ENCODE measurements around the gene IL17RA. TPM values are rescaled to one million over a fixed set of nuclear protein-coding genes. Genes with fewer than 3 reads are reported as not detected.
"Not testable (repeated sequence)": the region's sequence is repeated elsewhere in the genome, so short reads cannot be mapped to it uniquely, and the experiment has no call there.

The IL17RA gene, protein sequence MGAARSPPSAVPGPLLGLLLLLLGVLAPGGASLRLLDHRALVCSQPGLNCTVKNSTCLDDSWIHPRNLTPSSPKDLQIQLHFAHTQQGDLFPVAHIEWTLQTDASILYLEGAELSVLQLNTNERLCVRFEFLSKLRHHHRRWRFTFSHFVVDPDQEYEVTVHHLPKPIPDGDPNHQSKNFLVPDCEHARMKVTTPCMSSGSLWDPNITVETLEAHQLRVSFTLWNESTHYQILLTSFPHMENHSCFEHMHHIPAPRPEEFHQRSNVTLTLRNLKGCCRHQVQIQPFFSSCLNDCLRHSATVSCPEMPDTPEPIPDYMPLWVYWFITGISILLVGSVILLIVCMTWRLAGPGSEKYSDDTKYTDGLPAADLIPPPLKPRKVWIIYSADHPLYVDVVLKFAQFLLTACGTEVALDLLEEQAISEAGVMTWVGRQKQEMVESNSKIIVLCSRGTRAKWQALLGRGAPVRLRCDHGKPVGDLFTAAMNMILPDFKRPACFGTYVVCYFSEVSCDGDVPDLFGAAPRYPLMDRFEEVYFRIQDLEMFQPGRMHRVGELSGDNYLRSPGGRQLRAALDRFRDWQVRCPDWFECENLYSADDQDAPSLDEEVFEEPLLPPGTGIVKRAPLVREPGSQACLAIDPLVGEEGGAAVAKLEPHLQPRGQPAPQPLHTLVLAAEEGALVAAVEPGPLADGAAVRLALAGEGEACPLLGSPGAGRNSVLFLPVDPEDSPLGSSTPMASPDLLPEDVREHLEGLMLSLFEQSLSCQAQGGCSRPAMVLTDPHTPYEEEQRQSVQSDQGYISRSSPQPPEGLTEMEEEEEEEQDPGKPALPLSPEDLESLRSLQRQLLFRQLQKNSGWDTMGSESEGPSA
- 1.2 TPM for total RNA-seq

DNA sequence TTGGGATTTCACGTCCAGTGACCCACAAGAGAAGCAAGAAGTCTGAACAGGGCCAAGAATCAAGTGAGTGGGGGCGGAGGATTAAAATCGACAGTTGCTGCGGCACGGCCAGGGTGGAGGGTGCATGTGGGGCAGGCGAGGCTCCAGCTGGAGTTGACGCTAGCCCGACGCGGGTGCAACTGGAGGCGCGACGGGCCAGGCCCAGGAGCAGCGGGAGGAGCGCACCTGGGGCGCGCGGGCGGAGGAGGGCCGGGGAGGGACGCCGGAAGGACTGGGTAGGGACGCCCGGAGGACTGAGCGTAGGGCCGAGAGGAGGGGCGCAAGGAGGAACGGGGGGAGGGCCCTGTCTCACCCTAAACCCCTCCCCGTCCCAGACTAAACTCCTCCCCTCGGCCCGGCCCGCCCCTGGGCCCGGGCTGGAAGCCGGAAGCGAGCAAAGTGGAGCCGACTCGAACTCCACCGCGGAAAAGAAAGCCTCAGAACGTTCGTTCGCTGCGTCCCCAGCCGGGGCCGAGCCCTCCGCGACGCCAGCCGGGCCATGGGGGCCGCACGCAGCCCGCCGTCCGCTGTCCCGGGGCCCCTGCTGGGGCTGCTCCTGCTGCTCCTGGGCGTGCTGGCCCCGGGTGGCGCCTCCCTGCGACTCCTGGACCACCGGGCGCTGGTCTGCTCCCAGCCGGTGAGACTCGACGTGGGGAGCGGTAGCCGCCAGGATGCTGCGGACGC, at the start of gene IL17RA:
IL17RA (plus strand) TSS at position 447 of the 723 bp plus-strand sequence; CDS start at position 539, 92 bp downstream.
- DNase-seq, result peak; percentile 70

DNA sequence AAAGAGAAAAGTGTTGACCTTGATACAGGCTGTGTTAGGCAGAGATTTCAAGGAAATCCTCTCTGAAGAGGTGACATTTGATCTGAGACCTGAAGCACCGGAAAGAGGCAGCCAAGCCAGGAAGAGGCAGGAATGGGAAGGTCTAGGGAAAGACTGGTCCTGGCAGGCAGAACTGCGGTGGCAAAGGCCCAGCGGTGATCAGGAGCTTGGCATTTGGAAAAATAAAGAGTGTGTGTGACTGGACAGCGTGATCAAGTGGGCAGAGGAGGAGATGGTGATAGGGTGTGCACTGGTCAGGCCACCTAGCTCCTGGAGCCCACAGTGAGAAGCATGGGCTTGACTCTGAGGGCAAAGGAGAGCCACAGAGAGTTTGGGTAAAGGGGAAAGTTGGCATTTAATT, 49.6 kb upstream of the IL17RA start:
- DNase-seq, result no peak

- not testable (repeated sequence) for DNase-seq
Measured at GRCh38 chr22:17035976-17036841, 48.6 kb upstream of the IL17RA start.

DNA sequence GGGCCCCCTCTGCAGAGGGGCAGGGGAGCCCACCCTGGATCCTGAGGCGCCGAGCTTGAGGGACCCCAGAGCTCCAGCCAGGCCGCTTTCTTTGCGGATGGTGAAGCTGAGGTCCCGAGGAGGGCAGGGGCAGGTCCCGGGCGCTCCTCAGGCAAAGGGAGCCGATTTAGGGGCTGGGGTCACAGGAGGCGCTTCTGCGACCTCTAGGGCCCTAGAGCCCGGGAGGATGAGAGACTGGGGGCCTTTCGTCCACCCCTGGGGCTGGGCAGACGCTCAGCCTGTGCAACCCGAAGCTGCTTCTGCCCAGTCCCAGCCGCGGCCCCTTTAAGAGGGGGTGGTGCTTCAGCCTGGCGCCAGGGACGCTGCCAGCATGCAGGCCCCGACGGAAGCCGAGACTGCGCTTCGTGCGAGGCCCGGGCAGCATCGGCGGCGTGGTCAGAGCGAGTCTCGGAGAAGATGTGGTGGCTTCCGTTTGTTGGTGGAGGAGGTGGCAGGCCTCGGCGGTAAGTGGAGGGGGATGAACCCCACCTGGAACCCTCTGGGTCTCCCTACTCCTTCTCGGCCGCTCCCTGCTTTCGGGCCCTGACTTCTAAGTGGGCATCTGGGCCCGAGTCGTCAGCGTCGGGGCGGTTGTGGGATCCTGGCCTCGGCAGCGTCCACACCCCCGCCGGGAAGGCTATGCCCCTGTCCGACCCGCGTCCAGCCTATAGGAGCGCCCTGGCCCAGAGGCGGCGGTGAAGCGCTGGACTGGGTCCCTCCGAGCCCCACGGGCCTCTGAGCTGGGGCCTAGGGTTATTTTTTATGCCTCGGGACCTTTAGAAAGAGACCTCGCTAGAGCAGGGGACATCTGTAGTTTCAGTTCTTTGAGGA, 47.7 kb upstream of the IL17RA start:
- DNase-seq, result not testable (repeated sequence)

DNA sequence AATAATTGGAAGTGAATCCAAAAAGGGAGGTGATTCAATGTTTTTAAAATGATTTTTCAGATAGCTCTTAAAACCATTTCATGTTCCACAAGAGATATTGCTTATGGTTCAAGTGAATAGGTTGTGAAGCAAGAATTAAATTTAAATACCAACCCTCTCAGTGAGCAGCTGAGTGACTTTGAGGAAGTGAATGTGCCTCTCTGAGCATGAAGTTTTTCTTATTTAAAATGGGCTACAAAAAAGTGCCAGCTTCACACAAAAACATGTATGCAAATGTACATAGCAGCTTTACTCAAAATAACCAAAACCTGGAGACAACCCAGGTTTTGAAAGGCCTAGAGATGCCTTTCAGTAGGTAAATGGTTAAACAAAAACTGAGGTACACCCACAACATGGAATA, 41.3 kb upstream of the IL17RA start:
- no peak for DNase-seq

DNA sequence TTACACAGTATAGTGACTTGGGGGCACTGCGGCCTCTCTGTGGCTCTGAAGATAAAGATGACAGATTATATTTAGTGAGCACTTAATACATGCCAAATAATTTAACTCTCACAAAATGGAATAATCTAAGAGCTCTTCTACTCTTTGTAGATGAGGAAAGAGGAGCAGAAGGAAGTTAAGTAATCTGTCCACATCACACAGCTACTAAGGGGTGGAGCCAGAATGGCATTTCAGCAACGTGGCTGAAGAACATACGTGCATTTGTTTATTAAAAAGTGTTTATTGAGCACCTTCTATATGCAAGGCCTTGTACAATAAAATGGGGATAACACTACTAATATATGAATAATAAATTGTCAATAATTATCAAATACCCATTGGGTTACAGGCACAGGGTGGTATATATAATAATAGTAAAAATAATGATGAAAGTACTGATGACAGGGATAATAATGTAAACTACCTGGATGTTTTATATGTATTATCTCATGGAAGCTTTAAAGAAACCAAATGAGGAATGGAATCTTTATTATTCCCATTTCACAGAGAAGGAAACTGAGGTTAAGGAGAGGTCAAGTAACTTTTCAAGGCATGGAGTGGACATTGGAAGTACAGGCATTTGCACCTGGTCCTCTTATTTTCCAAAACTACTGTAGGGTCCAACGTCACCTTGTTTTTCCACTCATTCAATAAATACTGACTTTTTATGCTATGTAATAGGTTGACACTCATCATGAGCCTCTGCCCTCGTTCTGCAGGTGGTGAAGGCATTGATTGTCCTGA, 38.0 kb upstream of the IL17RA start:
- no peak for DNase-seq

- DNase-seq, result no peak
Measured at GRCh38 chr22:17047656-17048055, 37.1 kb upstream of the IL17RA start.

- DNase-seq, result no peak
Measured at GRCh38 chr22:17056058-17056457, 28.7 kb upstream of the IL17RA start.

DNA sequence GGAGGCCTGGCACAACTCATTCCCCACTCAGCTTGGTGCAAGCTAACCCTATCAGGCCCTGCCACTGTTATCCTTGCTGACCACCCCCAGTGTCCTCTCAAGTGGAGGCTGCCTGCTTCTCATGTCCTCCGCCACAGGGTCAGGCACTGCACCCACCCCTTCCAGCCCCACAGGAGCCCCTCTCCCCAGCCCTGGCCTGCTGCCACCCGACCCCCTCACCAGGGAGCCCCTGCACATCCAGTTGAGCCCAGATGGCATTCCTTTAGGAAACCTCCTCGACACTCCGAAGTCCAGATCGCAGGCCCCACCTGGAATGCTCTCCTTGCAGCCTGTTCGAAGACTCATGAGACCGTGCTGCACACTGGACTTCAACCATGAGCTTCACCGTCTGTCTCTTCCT, 28.0 kb upstream of the IL17RA start:
- DNase-seq, result no peak

- DNase-seq, result peak; percentile 67
Measured at GRCh38 chr22:17057959-17058814, 26.6 kb upstream of the IL17RA start.

- DNase-seq, result no peak
Measured at GRCh38 chr22:17060126-17060525, 24.7 kb upstream of the IL17RA start.

DNA sequence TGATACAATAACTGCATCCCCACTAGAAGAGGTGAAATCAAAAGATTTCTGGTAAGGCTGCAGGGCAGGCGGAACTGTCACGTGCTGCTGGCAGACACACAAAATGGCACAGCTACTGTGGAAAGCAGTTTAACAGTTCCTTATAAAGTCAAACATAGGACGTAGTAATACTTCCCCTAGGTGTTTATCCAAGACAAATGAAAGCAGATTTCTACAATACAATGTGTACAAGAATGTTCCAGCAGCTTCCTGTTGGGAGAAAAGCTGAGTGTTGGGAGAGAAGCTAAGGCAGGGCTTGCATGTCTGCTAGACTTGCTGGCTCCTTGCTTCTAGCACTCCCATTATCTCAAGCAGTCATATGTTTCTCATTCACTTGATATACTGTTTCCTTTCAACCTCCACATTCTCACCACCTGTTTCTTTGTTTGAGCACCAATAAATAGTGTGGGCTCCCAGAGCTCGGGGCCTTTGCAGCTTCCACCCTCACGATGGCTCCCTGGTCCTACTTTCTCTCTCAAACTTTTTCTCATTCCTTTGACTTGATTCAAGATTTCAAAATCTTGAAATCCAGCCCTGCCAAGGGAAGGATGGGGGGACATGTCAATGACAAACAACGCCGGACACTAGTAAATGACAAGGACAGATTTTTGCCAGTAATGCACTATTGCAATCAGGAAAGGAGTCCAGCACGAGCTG, 21.2 kb upstream of the IL17RA start:
- no peak for DNase-seq

DNA sequence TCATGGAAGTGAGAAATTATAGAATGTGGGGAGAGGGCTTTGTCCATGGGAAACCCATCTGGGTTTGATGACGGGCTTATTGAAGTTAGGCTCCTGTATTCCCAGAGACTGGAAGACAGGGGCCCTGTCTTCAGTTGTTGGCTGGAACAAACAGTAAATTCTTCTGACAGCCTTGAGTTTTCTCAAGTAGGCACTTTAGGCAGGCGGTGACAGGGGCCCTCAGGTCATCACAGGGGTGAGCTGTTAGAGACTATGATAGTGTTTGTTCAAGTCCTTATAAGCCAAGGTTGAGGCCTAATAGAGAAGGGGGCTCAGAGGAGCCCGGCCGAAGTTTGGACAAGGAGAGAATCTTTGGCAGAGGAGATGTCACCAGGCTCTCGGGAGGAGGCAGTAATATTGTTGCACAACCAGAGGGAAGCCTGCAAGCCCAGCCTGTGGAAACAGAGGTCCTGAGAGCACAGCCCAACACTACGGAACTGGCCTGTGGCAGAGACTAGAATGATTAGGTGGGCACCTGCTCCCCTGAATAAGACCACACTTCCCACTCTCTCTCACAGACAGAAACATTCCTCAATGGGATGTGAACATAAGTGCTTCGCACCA, 20.2 kb upstream of the IL17RA start:
- no peak for DNase-seq

- no peak for DNase-seq
Measured at GRCh38 chr22:17065433-17065832, 19.4 kb upstream of the IL17RA start.

- DNase-seq, result no peak
Measured at GRCh38 chr22:17072877-17073276, 11.9 kb upstream of the IL17RA start.

- DNase-seq, result no peak
Measured at GRCh38 chr22:17074648-17075002, 10.2 kb upstream of the IL17RA start.

DNA sequence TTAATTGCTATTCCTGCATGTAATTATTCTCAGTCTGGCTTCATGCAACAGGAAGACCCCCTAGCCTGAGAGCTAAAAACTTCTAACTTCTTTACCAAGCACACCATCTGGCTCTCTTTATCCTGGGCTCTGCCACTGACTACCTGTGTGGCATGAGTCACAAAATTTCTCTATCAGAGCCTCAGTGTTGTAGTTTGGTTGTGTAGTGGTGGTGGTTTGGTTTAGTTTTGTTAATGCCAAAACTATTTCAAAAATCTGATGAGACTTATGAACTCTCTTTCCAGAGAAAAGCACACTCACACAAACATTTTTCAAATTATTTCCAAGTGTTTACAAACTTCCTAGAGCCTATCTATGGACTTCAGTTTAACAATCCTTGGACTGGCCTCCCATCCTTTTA, 7.5 kb upstream of the IL17RA start:
- DNase-seq, result no peak

DNA sequence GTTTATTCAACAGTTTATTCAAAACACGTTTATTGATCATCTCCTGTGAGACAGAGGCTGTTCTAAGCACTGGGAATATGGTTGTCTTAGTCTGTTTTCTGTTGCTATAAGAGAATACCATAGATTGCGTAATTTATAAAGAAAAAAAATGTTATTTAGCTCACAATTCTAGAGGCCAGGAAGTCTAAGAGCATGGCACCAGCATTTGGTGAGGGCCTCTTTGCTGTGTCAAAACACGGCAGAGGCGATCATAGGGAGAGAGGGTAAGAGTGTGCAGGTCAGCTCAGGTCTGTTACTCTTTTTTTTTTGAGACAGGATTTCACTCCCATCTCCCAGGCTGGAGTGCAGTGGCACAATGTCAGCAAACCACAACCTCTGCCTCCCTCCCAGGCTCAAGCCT, 5.2 kb upstream of the IL17RA start:
- no peak for DNase-seq

Measured in occipital lobe (tissue), 2 donors.